ENCODE measurements around the gene USH1C. TPM values are rescaled to one million over a fixed set of nuclear protein-coding genes. Genes with fewer than 3 reads are reported as not detected.

The USH1C gene
- total and polyA plus RNA-seq, 8 donors = 4.8 to 107 (median 22.2) TPM

- Histone ChIP-seq H3K4me1 (peaks cover 4 to 9% (median 8%) of the 10 kb centered on the region in 4 donors), H3K27me3 (peaks cover 0 to 86% (median 20%) of the 10 kb centered on the region in 3 donors), H3K36me3 (no peaks in the 10 kb centered on the region), H3K4me3 (no peak overlapping the region), H3K9me3 (no peaks in the 10 kb centered on the region), H3K27ac (no peak overlapping the region)
- intact Hi-C loops (cut with DNase I; ENCODE audit: low total_unique reads) = no loop called here
- TF ChIP-seq POLR2AphosphoS5 (IDR thresholded peaks at IDR 0.05) = no peak
- TF ChIP-seq POLR2A (IDR thresholded peaks at IDR 0.05) = no peak
- TF ChIP-seq EP300 (IDR thresholded peaks at IDR 0.05) = no peak
- TF ChIP-seq, protein P1, sequence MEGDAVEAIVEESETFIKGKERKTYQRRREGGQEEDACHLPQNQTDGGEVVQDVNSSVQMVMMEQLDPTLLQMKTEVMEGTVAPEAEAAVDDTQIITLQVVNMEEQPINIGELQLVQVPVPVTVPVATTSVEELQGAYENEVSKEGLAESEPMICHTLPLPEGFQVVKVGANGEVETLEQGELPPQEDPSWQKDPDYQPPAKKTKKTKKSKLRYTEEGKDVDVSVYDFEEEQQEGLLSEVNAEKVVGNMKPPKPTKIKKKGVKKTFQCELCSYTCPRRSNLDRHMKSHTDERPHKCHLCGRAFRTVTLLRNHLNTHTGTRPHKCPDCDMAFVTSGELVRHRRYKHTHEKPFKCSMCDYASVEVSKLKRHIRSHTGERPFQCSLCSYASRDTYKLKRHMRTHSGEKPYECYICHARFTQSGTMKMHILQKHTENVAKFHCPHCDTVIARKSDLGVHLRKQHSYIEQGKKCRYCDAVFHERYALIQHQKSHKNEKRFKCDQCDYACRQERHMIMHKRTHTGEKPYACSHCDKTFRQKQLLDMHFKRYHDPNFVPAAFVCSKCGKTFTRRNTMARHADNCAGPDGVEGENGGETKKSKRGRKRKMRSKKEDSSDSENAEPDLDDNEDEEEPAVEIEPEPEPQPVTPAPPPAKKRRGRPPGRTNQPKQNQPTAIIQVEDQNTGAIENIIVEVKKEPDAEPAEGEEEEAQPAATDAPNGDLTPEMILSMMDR (IDR thresholded peaks at IDR 0.05) = no peak
- no peak for DNase-seq
- WGBS, 5 donors = 71 to 78% (median 76%) methylated on average over 5 to 6 of the region's 6 CpGs
These were observed 4.2 kb upstream of the USH1C start for GRCh38 chr11:17548444-17548843.

- TF ChIP-seq POLR2A (IDR thresholded peaks at IDR 0.05) = no peak
- no peak for TF ChIP-seq POLR2AphosphoS5 (IDR thresholded peaks at IDR 0.05)
- TF ChIP-seq, protein P1 (IDR thresholded peaks at IDR 0.05) = no peak
- TF ChIP-seq EP300 (IDR thresholded peaks at IDR 0.05) = no peak
- Histone ChIP-seq H3K36me3 (no peaks in the 10 kb centered on the region), H3K27me3 (peaks cover 0 to 82% (median 20%) of the 10 kb centered on the region in 3 donors), H3K27ac (no peak overlapping the region), H3K9me3 (no peaks in the 10 kb centered on the region), H3K4me1 (peaks cover 4 to 9% (median 8%) of the 10 kb centered on the region in 4 donors), H3K4me3 (no peak overlapping the region)
- no peak for DNase-seq
- 51 to 67% (median 58%) methylated on average over 8 to 9 of the region's 9 CpGs for WGBS, 5 donors
- intact Hi-C loops (cut with DNase I; ENCODE audit: low total_unique reads) = no loop called here
These were observed 3.7 kb upstream of the USH1C start for GRCh38 chr11:17547932-17548331.

DNA sequence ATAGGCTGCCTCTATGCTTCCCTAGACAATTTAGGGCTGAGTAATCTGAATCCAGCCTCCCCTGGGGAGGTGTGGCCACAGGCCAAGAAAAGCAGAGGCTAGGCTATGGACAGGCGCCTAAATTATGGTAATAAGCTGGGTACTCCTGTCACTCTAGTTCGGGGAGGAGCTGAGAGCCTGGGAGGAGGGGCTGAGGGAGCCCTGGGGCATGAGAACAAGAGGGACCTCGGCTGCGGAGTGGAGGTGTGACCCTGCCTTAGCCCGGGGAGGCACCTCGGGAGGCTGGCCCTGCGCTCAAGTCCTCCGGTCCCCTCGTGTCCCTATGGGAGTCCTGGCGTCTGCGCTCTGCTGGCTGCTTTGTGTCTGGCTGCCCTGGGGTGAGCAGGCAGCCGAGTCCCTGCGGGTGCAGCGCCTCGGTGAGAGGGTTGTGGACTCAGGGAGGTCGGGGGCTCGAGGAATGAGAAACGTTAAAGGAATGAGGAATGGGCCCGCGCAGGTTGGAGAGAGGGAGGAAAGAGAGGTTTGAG, 2.9 kb upstream of the USH1C start, which contains the start of gene OTOG:
TSS of gene OTOG (plus strand) at position 209 of the 527 bp plus-strand sequence. CDS start at position 323, 114 bp downstream.
- WGBS, 5 donors = 8 to 18% (median 12%) methylated on average over 19 to 20 of the region's 20 CpGs
- H3K4me1 ChIP-seq = peaks cover 4 to 9% (median 8%) of the 10 kb centered on the region in 4 donors
- intact Hi-C loops (cut with DNase I; ENCODE audit: low total_unique reads) = no loop called here
- TF ChIP-seq POLR2A (IDR thresholded peaks at IDR 0.05) (no peak), POLR2AphosphoS5 (IDR thresholded peaks at IDR 0.05) (no peak), EP300 (IDR thresholded peaks at IDR 0.05) (no peak)
- TF ChIP-seq, protein P1 (IDR thresholded peaks at IDR 0.05) = no peak
- H3K9me3 ChIP-seq = no peaks in the 10 kb centered on the region
- H3K36me3 ChIP-seq = no peaks in the 10 kb centered on the region
- DNase-seq = no peak
- H3K27me3 ChIP-seq = peaks cover 0 to 74% (median 20%) of the 10 kb centered on the region in 3 donors
- no peak within 1 kb of the TSS for H3K27ac ChIP-seq
- no peak within 1 kb of the TSS for H3K4me3 ChIP-seq

GRCh38 chr11:17546240-17546639, 2.0 kb upstream of the USH1C start:
- peaks cover 4 to 9% (median 8%) of the 10 kb centered on the region in 4 donors for H3K4me1 ChIP-seq
- H3K4me3 ChIP-seq = no peak overlapping the region
- peaks cover 0 to 68% (median 20%) of the 10 kb centered on the region in 3 donors for H3K27me3 ChIP-seq
- TF ChIP-seq EP300 (IDR thresholded peaks at IDR 0.05) (no peak), POLR2AphosphoS5 (IDR thresholded peaks at IDR 0.05) (no peak), POLR2A (IDR thresholded peaks at IDR 0.05) (no peak)
- TF ChIP-seq, protein P1 (IDR thresholded peaks at IDR 0.05) = no peak
- no peaks in the 10 kb centered on the region for H3K9me3 ChIP-seq
- no peak overlapping the region for H3K27ac ChIP-seq
- intact Hi-C loops (cut with DNase I; ENCODE audit: low total_unique reads) = no loop called here
- no peak for DNase-seq
- WGBS, 5 donors = 81 to 94% (median 85%) methylated on average over 2 of the region's 2 CpGs
- H3K36me3 ChIP-seq = no peaks in the 10 kb centered on the region
